Spleen (tissue), 7 donors: ENCODE measurements around the gene SIN3B.

ENCODE experiments used
- CTCF ChIP-seq, 11 experiments: fragments of 200-600 bp in 7 of 11; fragments of 450-650 bp in 4 of 11; sonication (generic) in 4 of 11; IDR thresholded peaks in 8 of 11; conservative IDR thresholded peaks in 3 of 11; 1 replicate in 7 of 11; 2 replicates in 4 of 11; pipeline versions ENCODE4 v1.4.0 to v1.8.0; 2016 to 2021; ENCODE audit warnings: antibody characterized with exemption in 11 of 11, inconsistent platforms in 4 of 11, mild to moderate bottlenecking in 1 of 11
- POLR2A ChIP-seq, 3 donors: fragments of 450-650 bp; IDR thresholded peaks; one replicate each; pipeline ENCODE4 v1.5.1; 2017; ENCODE audit warnings: antibody characterized with exemption in 3 of 3, mild to moderate bottlenecking in 1 of 3
- POLR2AphosphoS5 ChIP-seq, 3 donors: sonication (generic); formaldehyde crosslinking; IDR thresholded peaks; one replicate each; pipeline ENCODE4 v1.5.1; 2017; ENCODE audit warnings: antibody characterized with exemption in 3 of 3
- donor health status: DM: no; HTN: no; CAD: no; lungs with moderate emphysema.
- donor health status: DM: no; HTN: no; CAD: no.
- donor health status: DM: no; HTN: no; CAD: no.

- no peak for TF ChIP-seq POLR2A (IDR thresholded peaks at IDR 0.05)
- TF ChIP-seq CTCF (IDR thresholded peaks at IDR 0.05 in 8 of 11, conservative IDR thresholded peaks at IDR 0.05 in 3 of 11): no peak
- no peak for TF ChIP-seq POLR2AphosphoS5 (IDR thresholded peaks at IDR 0.05)
Observed at GRCh38 chr19:16829822-16830289, 658 bp downstream of the SIN3B start.
